HEK293 (cell line): Measurements from ENCODE around the gene DMKN.

Source experiments
- ATF2 ChIP-seq: fragments of 450-650 bp; formaldehyde crosslinking; IDR thresholded peaks from 2 replicates; pipeline ENCODE4 v1.5.1; 2016; ENCODE audit warnings: missing biosample characterization, missing genetic modification characterization, low read depth
- BCL11A ChIP-seq: fragments of 450-650 bp; formaldehyde crosslinking; IDR thresholded peaks from 2 replicates; pipeline ENCODE4 v1.5.1; 2016; ENCODE audit warnings: low read depth, missing biosample characterization, missing genetic modification characterization
- BCL11B ChIP-seq: fragments of 450-650 bp; formaldehyde crosslinking; IDR thresholded peaks from 2 replicates; pipeline ENCODE4 v1.5.1; 2016; ENCODE audit warnings: low read depth, missing biosample characterization, missing genetic modification characterization
- BCL6B ChIP-seq: fragments of 450-650 bp; formaldehyde crosslinking; IDR thresholded peaks from 2 replicates; pipeline ENCODE4 v1.5.1; 2017; ENCODE audit warnings: missing biosample characterization, missing genetic modification characterization
- GLI4 ChIP-seq: fragments of 450-650 bp; formaldehyde crosslinking; IDR thresholded peaks from 2 replicates; pipeline ENCODE4 v1.5.1; 2016; ENCODE audit warnings: missing biosample characterization, missing genetic modification characterization
- GLIS2 ChIP-seq: fragments of 450-650 bp; formaldehyde crosslinking; IDR thresholded peaks from 2 replicates; pipeline ENCODE4 v1.5.1; 2016; ENCODE audit warnings: missing biosample characterization, missing genetic modification characterization
- HIC1 ChIP-seq: fragments of 450-650 bp; formaldehyde crosslinking; IDR thresholded peaks from 2 replicates; pipeline ENCODE4 v1.5.1; 2016; ENCODE audit warnings: missing biosample characterization, missing genetic modification characterization
- HOXD13 ChIP-seq: sonication (generic); formaldehyde crosslinking; IDR thresholded peaks from 2 replicates; pipeline ENCODE4 v1.8.0; 2022; ENCODE audit warnings: missing genetic modification reagents, borderline replicate concordance
- SALL2 ChIP-seq: fragments of 450-650 bp; formaldehyde crosslinking; IDR thresholded peaks from 2 replicates; pipeline ENCODE4 v1.5.0; 2017; ENCODE audit warnings: missing biosample characterization, mild to moderate bottlenecking, missing genetic modification characterization, borderline replicate concordance
- SETDB1 ChIP-seq: IDR thresholded peaks from one replicate; pipeline ENCODE4 v1.6.1; 2017; ENCODE audit warnings: mild to moderate bottlenecking, low read length, moderate library complexity, mixed read lengths; ENCODE audit not compliant: insufficient read length
- TRIM28 ChIP-seq: IDR thresholded peaks from 2 replicates; pipeline ENCODE4 v1.6.1; 2011; ENCODE audit warnings: low read length, control low read depth, borderline replicate concordance
- YY2 ChIP-seq: fragments of 450-650 bp; formaldehyde crosslinking; IDR thresholded peaks from 2 replicates; pipeline ENCODE4 v1.5.1; 2016; ENCODE audit warnings: missing biosample characterization, missing genetic modification characterization
- ZNF10 ChIP-seq: fragments of 450-650 bp; formaldehyde crosslinking; IDR thresholded peaks from 2 replicates; pipeline ENCODE4 v1.5.1; 2017; ENCODE audit warnings: missing biosample characterization, missing genetic modification characterization
- ZNF175 ChIP-seq: fragments of 450-650 bp; formaldehyde crosslinking; IDR thresholded peaks from 2 replicates; pipeline ENCODE4 v1.5.1; 2016; ENCODE audit warnings: missing biosample characterization, missing genetic modification characterization
- ZNF18 ChIP-seq: fragments of 450-650 bp; formaldehyde crosslinking; IDR thresholded peaks from 2 replicates; pipeline ENCODE4 v1.5.1; 2016; ENCODE audit warnings: missing biosample characterization, missing genetic modification characterization
- ZNF2 ChIP-seq: fragments of 450-650 bp; formaldehyde crosslinking; IDR thresholded peaks from 2 replicates; pipeline ENCODE4 v1.5.1; 2016; ENCODE audit warnings: missing biosample characterization, missing genetic modification characterization
- ZNF211 ChIP-seq: fragments of 450-650 bp; formaldehyde crosslinking; IDR thresholded peaks from 2 replicates; pipeline ENCODE4 v1.5.1; 2016; ENCODE audit warnings: low read depth, missing biosample characterization, missing genetic modification characterization
- ZNF23 ChIP-seq: fragments of 450-650 bp; formaldehyde crosslinking; IDR thresholded peaks from 2 replicates; pipeline ENCODE4 v1.5.1; 2016; ENCODE audit warnings: missing biosample characterization, missing genetic modification characterization, borderline replicate concordance
- ZNF274 ChIP-seq, 2 experiments: fragments of 200-500 bp in 1 of 2; fragments of 450-650 bp in 1 of 2; sonication (Bioruptor generic) in 1 of 2; formaldehyde crosslinking in 1 of 2; IDR thresholded peaks; 2 replicates each; pipeline versions ENCODE4 v1.5.1 to v1.6.1; 2014 to 2016; ENCODE audit warnings: borderline replicate concordance in 1 of 2, inconsistent platforms in 1 of 2, low read length in 1 of 2, missing biosample characterization in 1 of 2, missing genetic modification characterization in 1 of 2
- ZNF335 ChIP-seq: fragments of 450-650 bp; formaldehyde crosslinking; conservative IDR thresholded peaks from 2 replicates; pipeline ENCODE4 v1.5.1; 2016; ENCODE audit warnings: missing biosample characterization, missing genetic modification characterization
- ZNF510 ChIP-seq: fragments of 450-650 bp; formaldehyde crosslinking; IDR thresholded peaks from 2 replicates; pipeline ENCODE4 v1.5.1; 2018; ENCODE audit warnings: mild to moderate bottlenecking, missing genetic modification characterization, missing biosample characterization; ENCODE audit not compliant: insufficient replicate concordance
- ZNF544 ChIP-seq: fragments of 450-650 bp; formaldehyde crosslinking; IDR thresholded peaks from 2 replicates; pipeline ENCODE4 v1.5.0; 2017; ENCODE audit warnings: missing biosample characterization, missing genetic modification characterization
- ZNF600 ChIP-seq: fragments of 450-650 bp; formaldehyde crosslinking; IDR thresholded peaks from 2 replicates; pipeline ENCODE4 v1.5.1; 2016; ENCODE audit warnings: missing biosample characterization, missing genetic modification characterization
- ZNF610 ChIP-seq: fragments of 450-650 bp; formaldehyde crosslinking; IDR thresholded peaks from 2 replicates; pipeline ENCODE4 v1.5.1; 2016; ENCODE audit warnings: missing biosample characterization, missing genetic modification characterization, borderline replicate concordance
- ZNF658 ChIP-seq: fragments of 450-650 bp; formaldehyde crosslinking; IDR thresholded peaks from 2 replicates; pipeline ENCODE4; 2016; ENCODE audit warnings: missing biosample characterization, missing genetic modification characterization
- ZNF660 ChIP-seq: fragments of 450-650 bp; IDR thresholded peaks from 2 replicates; pipeline ENCODE4 v1.5.1; 2018; ENCODE audit warnings: missing biosample characterization, mild to moderate bottlenecking, missing genetic modification characterization
- ZNF704 ChIP-seq: fragments of 450-650 bp; formaldehyde crosslinking; IDR thresholded peaks from 2 replicates; pipeline ENCODE4 v1.5.1; 2016; ENCODE audit warnings: missing biosample characterization, missing genetic modification characterization
- ZNF792 ChIP-seq: fragments of 450-650 bp; formaldehyde crosslinking; IDR thresholded peaks from 2 replicates; pipeline ENCODE4 v1.5.1; 2016; ENCODE audit warnings: missing biosample characterization, missing genetic modification characterization
- ZSCAN18 ChIP-seq: fragments of 450-650 bp; formaldehyde crosslinking; IDR thresholded peaks from 2 replicates; pipeline ENCODE4 v1.5.1; 2016; ENCODE audit warnings: missing biosample characterization, missing genetic modification characterization
- ZSCAN30 ChIP-seq: fragments of 450-650 bp; IDR thresholded peaks from 2 replicates; pipeline ENCODE4 v1.5.1; 2018; ENCODE audit warnings: missing biosample characterization, mild to moderate bottlenecking, missing genetic modification characterization, moderate library complexity

Gene DMKN

DNA sequence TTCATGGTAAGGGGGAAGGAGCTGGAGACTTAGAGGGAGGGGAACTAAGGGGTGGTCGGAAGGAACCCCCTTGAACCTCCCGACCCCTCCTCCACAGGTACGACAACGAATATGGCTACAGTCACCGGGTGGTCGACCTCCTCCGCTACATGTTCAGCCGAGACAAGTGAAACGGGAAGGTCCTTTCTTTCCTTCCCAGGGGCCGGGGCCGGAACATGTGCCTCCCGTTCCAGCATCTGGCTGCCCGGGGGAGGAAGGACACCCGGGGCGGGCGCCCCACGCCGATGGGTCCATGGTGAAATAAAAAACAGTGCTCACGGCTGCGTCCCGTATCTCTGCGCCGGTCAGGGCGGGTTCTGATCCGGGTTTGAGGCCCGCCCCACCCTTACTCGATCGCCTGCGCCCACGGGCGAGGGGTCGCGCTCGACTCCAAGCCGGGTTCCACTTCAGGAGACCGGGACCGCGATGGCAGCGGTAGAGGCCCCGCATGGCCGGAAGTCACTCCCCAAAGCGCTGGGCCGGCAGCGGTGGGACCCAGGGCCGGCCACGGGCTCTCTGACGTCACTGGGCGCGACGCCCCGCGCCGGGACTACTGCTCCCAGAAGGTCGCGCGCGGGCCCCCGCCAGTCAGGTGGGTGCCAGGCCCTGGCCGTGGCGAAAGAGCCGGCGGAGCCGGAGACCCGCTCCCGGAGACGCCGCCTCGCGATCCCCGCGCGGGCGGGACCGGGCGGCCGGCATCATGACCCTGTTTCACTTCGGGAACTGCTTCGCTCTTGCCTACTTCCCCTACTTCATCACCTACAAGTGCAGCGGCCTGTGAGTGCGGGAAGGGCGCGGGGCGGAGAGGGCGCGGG, 31.8 kb upstream of the DMKN start, which contains the start of gene TMEM147 (continued):
- TF ChIP-seq ZNF2 (tag by site-specific recombination) (peak; percentile 82; the same call in 1 of the 2 replicates), ATF2 (peak; percentile 95), ZNF544 (tag by site-specific recombination) (no peak), BCL11B (tag by site-specific recombination) (peak; percentile 94), ZNF23 (no peak), ZNF600 (no peak; the same call in 1 of the 2 replicates), YY2 (tag by site-specific recombination) (peak; percentile 29), ZNF658 (peak; percentile 71; the same call in 1 of the 2 replicates), ZNF510 (tag by site-specific recombination) (no peak), BCL6B (tag by site-specific recombination) (no peak), ZNF660 (tag by site-specific recombination) (peak; percentile 98), ZNF211 (no peak), ZNF175 (tag by site-specific recombination) (peak; percentile 51; the same call in 1 of the 2 replicates), HOXD13 (CRISPR knock-in tag) (no peak), SETDB1 (no peak), SALL2 (no peak), ZNF274 (IDR thresholded peaks at IDR 0.05; ENCODE audit: low read length) (no peak), ZNF274 (tag by site-specific recombination; IDR thresholded peaks at IDR 0.05; ENCODE audit: borderline replicate concordance) (no peak), ZNF704 (tag by site-specific recombination) (0 out of 2 replicates have a peak, but pooled peaks have one; percentile 76), ZNF18 (tag by site-specific recombination) (peak; percentile 54; the same call in 1 of the 2 replicates), GLI4 (tag by site-specific recombination) (no peak), TRIM28 (peak; percentile 39; the same call in 1 of the 2 replicates), BCL11A (tag by site-specific recombination) (no peak; the same call in 1 of the 2 replicates), GLIS2 (peak; percentile 99), HIC1 (peak; percentile 70; the same call in 1 of the 2 replicates), ZNF10 (tag by site-specific recombination) (peak; percentile 71), ZNF335 (peak; percentile 98), ZSCAN18 (no peak), ZNF610 (0 out of 2 replicates have a peak, but pooled peaks have one; percentile 38), ZNF792 (0 out of 2 replicates have a peak, but pooled peaks have one; percentile 75), ZSCAN30 (tag by site-specific recombination) (peak; percentile 96)
